ENCODE data around the gene DDX27.
"Not testable (repeated sequence)": the region's sequence is repeated elsewhere in the genome, so short reads cannot be mapped to it uniquely, and the experiment has no call there.

The DDX27 gene

GRCh38 chr20:49199729-49200293 lies 19.4 kb upstream of the DDX27 start:
- no peak overlapping the region for H3K4me3 ChIP-seq (ENCODE audit: low read depth, low read length)
- no peak for DNase-seq (ENCODE audit: low read depth)

GRCh38 chr20:49203011-49203410 lies 16.2 kb upstream of the DDX27 start:
- H3K4me3 ChIP-seq (ENCODE audit: low read depth, low read length): no peak overlapping the region

DNA sequence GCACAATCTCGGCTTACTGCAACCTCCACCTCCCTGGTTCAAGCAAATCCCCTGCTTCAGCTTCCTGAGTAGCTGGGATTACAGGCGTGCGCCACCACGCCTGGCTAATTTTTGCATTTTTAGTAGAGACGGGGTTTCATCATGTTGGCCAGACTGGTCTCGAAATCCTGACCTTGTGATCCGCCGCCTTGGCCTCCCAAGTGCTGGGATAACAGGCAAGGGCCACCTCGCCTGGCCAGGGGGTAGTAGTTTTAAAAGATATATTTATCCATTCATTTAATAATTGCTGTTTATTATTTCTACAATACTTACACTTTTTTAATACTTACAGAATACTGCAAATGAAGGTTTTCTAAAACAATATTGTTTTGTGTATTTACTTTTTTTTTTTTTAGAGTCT lies 15.5 kb upstream of the DDX27 start:
- no peak for DNase-seq (ENCODE audit: low read depth)

More at GRCh38 chr20:49203011-49203410, 16.2 kb upstream of the DDX27 start:
- DNase-seq (ENCODE audit: low read depth): no peak

DNA sequence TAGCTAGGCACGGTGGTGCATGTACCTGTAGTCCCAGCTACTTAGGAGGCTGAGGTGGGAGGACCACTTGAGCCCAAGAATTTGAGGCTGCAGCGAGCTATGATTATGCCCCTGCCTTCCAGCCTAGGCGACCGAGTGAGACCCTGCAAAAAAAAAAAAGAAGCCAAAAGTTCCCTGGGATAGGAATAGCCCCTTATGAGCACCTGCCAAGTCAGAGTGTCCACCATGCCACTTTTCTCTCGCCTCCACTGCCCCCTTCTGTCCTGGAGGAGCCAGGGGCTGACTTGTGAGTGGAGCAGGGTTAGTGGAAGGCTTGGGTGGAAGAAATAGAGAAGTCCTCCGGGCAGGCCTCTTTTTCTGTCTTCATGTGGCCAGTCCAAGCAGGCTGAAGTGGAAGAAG lies 12.1 kb upstream of the DDX27 start:
- no peak for DNase-seq (ENCODE audit: low read depth)

More for the DNA sequence above, 15.5 kb upstream of the DDX27 start:
- no peak overlapping the region for H3K4me3 ChIP-seq (ENCODE audit: low read depth, low read length)

DNA sequence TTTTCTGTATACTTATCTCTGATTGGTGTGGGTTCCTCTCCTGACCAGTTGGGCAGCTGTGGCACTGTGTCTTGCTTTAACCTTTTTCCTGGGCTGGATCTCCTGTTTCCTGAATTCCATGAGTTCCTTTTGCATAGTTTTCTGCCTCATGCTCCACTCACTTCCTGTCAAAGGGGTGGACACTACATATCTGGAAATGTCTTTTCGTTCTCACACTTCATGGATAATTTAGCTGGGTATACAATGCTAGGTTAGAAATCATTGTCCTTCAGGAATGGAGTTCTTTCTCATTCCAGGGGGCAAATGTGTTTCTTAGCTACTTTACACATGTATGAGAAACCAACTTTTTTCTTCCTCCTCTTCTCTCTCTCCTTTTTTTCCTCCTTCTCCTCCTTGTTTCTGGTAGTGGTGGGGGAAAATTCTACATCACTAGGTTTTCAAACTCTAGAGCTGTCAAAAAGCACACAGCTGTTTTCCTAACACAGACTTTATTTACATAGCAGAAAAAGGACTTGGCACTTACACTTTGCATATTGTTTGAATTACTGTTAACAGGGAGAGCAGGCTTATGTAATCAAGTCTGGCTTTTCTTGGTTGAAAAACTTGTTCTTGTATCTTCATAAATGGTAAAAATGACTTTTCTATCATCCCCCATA lies 9.0 kb upstream of the DDX27 start:
- no peak for DNase-seq (ENCODE audit: low read depth)
- H3K4me3 ChIP-seq (ENCODE audit: low read depth, low read length): no peak overlapping the region

More for the DNA sequence above, 12.1 kb upstream of the DDX27 start:
- no peak overlapping the region for H3K4me3 ChIP-seq (ENCODE audit: low read depth, low read length)

- no peak for DNase-seq (ENCODE audit: low read depth)
Observed at GRCh38 chr20:49210757-49211110, 8.5 kb upstream of the DDX27 start.

DNA sequence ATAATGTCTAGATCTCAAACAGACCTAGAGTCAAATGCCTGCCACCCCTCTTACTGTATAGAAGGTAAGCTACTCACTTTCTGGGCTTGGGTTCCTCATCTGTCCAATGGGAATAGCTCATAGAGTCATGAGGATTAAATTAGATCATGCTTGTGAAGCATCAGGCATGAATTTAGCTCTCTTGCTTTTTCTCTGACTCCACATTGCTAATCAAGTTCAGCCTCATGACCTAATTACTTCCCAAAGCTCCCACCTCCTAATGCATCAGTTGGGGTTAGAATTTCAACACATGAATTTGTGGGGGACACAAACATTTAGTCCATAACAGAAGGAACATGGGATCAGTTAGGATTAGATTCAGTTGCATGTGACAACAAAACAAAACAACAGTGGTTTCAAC lies 4.6 kb upstream of the DDX27 start:
- no peak overlapping the region for H3K4me3 ChIP-seq (ENCODE audit: low read depth, low read length)
- no peak for DNase-seq (ENCODE audit: low read depth)

More at GRCh38 chr20:49210757-49211110, 8.5 kb upstream of the DDX27 start:
- H3K4me3 ChIP-seq (ENCODE audit: low read depth, low read length): no peak overlapping the region

DNA sequence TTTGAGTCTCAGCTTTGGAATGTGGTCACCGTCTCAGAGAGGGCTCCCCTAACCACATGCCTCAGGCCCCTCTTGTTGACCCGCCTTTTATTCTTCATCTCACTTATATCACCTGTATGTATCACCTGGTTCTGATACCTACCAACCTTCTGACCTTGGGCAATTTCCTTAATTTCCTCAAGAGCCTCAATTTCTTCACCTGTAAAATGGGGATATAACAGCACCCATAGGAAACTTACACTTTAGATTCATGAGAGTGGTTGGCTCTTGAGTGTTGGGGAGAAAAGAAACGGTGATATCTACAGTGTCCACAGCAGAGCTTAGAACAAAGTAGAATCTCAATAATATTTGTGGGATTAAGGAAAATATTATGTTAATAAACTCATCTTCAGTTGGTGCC lies 4.0 kb upstream of the DDX27 start:
- no peak overlapping the region for H3K4me3 ChIP-seq (ENCODE audit: low read depth, low read length)
- no peak for DNase-seq (ENCODE audit: low read depth)

DNA sequence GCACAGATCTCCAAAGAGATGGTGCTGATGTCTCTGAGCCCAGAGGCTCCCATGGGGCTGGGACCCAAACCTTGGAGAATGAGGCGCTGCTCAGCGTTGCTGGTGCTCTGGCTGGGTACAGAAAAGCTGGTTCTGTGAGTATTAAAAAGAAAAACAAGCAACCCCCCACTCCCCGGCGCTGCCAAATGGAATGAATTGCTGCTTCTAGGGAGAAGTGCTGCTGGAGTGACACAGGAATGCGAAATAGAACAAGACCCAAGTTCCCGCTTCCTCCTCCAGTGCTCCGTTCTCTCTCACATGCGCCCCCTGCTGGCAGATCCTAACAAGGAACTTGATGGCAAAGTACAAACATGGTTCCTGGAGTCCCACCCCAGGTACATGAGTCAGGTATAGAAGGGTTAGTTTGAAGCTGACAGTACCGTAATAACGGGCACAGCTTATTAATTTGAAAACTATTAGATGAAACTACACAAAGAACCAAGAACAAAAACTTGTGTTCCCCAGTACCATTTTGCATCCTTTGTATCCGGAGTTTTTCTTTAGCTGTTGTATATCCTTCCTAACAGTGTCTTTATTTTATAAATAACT lies 2.1 kb upstream of the DDX27 start:
- peak; percentile 43 for DNase-seq (ENCODE audit: low read depth)
- H3K4me3 ChIP-seq (ENCODE audit: low read depth, low read length): no peak overlapping the region

DNA sequence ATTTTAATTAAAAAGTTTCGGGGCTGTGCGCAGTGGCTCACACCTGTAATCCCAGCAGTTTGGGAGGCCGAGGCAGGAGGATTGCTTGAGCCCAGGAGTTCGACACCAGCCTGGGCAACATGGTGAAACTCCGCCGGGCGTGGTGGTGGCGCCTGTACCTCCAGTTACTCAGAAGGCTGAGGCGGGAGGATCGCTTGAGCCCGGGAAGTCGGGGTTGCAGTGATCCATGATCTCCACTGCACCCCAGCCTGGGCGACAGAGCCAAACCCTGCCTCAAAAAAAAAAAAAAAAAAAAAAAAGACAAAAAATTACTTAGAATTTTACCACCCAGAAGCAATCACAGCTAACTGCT lies 501 bp upstream of the DDX27 start:
- H3K4me3 ChIP-seq (ENCODE audit: low read depth, low read length): peak overlapping the region; percentile 72
- not testable (repeated sequence) for DNase-seq (ENCODE audit: low read depth)

DNA sequence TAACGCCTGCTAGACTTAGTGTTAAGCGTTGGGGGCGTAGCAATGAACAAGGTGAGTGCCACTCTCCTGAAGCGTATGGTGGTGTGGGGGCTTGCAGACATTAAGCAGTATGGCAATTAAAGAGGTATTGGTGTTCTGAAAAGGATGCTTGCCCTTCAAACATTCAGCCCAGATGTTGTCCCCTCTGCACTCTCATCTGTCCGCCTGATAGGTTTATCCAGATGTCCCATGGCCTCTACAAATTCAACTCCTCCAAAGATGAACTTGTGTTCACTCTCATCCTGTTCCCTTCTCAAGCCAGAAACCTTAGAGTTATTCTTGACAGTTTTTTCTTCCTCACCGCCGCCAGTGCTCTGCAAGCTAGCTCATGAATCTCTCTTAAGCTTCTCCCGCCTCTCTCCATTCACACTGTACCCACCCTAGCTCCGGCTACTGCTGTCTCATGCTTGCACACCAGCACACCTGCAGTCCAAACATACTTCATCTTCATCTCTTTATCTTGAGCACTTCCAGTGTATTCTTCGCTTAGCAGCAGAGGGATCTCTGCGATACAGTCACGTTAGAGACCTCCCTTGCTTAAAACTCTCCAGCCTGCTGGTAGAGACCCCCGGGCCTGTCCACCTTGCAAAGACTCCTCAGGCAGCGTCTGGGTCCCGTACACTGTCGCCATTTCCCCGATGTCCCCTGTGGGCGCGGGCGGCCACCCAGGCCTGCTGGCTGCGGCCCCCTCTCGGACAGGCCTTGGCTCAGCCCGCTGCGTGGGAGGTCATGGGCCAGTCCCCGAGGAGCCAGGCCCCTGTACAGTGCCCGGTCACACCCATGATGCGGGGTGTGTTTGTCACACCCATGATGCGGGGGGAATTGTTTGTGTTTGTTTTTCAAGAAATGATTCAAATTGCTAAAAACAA lies 962 bp downstream of the DDX27 start:
- H3K4me3 ChIP-seq (ENCODE audit: low read depth, low read length): peak overlapping the region; percentile 72
- DNase-seq (ENCODE audit: low read depth): no peak

DNA sequence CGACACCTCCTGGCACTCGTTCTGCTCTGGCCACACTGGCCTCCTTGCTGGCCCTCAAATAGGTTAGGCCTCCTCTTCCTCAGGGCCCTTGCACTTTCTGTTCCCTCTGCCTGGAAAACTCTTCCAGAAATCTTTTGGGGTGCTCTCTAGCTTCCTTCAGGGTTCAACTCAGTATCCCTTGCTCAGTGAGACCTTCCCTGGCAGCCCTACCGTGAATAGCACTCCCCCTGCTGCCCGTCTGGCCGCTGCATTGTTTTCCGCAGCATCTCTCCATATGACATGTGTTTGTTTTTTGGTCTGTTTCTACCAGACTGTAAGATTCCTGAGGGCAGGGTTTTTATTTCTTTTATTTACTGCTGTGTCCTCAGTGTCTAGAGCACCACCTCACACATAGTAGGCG lies 6.7 kb downstream of the DDX27 start:
- DNase-seq (ENCODE audit: low read depth): no peak
- no peak overlapping the region for H3K4me3 ChIP-seq (ENCODE audit: low read depth, low read length)

- DNase-seq (ENCODE audit: low read depth): peak; percentile 24
- H3K4me3 ChIP-seq (ENCODE audit: low read depth, low read length): no peak overlapping the region
Observed at GRCh38 chr20:49228676-49229075, 9.5 kb downstream of the DDX27 start.

DNA sequence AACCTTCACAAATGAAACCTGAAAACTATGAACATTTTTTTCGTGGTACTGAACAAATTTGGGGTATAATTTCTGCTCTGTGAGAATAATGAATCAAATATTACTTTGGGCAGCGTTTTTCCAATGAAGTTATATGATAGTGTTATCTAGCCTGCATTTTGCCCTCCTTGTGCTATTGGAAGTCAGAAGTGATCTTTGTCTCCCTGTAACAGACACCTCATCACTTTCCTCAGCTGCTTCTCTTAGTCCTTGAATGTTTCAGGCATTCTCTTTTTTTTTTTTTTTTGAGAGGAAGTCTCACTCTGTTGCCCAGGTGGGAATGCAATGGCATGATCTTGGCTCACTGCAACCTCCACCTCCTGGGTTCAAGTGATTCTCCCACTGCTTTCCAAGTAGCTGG lies 10.2 kb downstream of the DDX27 start:
- no peak for DNase-seq (ENCODE audit: low read depth)
- no peak overlapping the region for H3K4me3 ChIP-seq (ENCODE audit: low read depth, low read length)

GRCh38 chr20:49230021-49230420 lies 10.8 kb downstream of the DDX27 start:
- no peak for DNase-seq (ENCODE audit: low read depth)
- H3K4me3 ChIP-seq (ENCODE audit: low read depth, low read length): no peak overlapping the region

- peak; percentile 46 for DNase-seq (ENCODE audit: low read depth)
- H3K4me3 ChIP-seq (ENCODE audit: low read depth, low read length): no peak overlapping the region
Observed at GRCh38 chr20:49230561-49231133, 11.4 kb downstream of the DDX27 start.

DNA sequence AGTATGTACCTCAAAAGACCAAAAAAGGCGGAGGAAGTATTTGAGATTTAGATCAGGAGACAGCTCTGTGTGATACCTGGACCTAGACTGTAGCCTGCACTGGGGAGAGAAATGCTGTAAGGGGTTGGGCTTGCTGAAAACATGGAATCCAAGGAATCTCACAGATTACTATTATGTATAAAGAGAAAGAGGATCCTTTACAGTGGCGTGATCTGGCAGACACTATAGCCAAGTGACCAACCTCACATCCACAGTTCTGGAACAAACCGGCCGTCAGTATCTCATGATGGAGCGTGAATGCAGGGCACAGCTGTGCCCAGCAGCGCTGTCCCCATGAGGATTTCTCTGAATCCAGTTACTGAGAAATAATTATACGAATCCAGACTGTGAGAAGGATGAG lies 12.3 kb downstream of the DDX27 start:
- H3K4me3 ChIP-seq (ENCODE audit: low read depth, low read length): no peak overlapping the region
- no peak for DNase-seq (ENCODE audit: low read depth)

GRCh38 chr20:49233226-49233625 lies 14.0 kb downstream of the DDX27 start:
- DNase-seq (ENCODE audit: low read depth): no peak
- H3K4me3 ChIP-seq (ENCODE audit: low read depth, low read length): no peak overlapping the region

DNA sequence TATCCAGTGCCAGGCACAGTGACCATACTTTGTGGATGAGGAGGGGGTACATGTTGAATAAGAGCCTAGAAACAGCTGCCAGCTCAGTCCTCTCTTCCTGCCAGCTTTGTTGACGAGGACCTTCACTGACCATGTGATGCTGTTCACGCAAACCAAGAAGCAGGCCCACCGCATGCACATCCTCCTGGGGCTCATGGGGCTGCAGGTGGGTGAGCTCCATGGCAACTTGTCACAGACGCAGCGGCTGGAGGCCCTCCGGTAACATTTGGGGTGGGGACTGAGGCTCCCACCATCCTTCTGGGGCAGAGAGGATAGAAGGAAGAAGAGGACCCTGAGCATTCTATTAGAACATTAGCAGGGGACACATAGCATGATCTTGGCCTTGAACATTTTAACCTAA lies 15.6 kb downstream of the DDX27 start:
- H3K4me3 ChIP-seq (ENCODE audit: low read depth, low read length): no peak overlapping the region
- DNase-seq (ENCODE audit: low read depth): no peak

GRCh38 chr20:49236301-49236700 lies 17.1 kb downstream of the DDX27 start:
- no peak for DNase-seq (ENCODE audit: low read depth)
- no peak overlapping the region for H3K4me3 ChIP-seq (ENCODE audit: low read depth, low read length)

Data from skeletal muscle cell (primary cell).